Endodermal cell (in vitro differentiated cells): ENCODE results near the gene ODF2. TPM values are rescaled to one million over a fixed set of nuclear protein-coding genes. Genes with fewer than 3 reads are reported as not detected.

Experiments used
- DNase-seq: peaks from one replicate; pipeline ENCODE4 v3.0.0-alpha.2; 2017
- H3K27ac ChIP-seq: 2 replicates; pipeline ENCODE4 v1.5.1; 2013; ENCODE audit warnings: mild to moderate bottlenecking, low read depth, low read length, moderate library complexity
- H3K27me3 ChIP-seq: 2 replicates; pipeline ENCODE4 v1.6.1; 2013; ENCODE audit warnings: mild to moderate bottlenecking, low read length, moderate library complexity; ENCODE audit not compliant: insufficient read depth, control insufficient read depth, poor library complexity, severe bottlenecking
- H3K36me3 ChIP-seq: 2 replicates; pipeline ENCODE4 v1.7.0; 2013; ENCODE audit warnings: mild to moderate bottlenecking, low read length, moderate library complexity; ENCODE audit not compliant: control insufficient read depth, insufficient read depth
- H3K4me1 ChIP-seq: one replicate; pipeline ENCODE4 v1.7.0; 2013; ENCODE audit warnings: low read length; ENCODE audit not compliant: control insufficient read depth, insufficient read depth
- H3K4me3 ChIP-seq: 2 replicates; pipeline ENCODE4 v1.5.1; 2013; ENCODE audit warnings: mild to moderate bottlenecking, low read length, moderate library complexity
- H3K9ac ChIP-seq: 2 replicates; pipeline ENCODE4 v1.6.1; 2013; ENCODE audit warnings: mild to moderate bottlenecking, low read length, moderate library complexity; ENCODE audit not compliant: poor library complexity, severe bottlenecking; ENCODE audit errors: extremely low read depth
- H3K9me3 ChIP-seq: 2 replicates; pipeline ENCODE4 v1.6.1; 2013; ENCODE audit warnings: mild to moderate bottlenecking, low read length, moderate library complexity; ENCODE audit not compliant: control insufficient read depth
- H3K27ac Mint-ChIP-seq: 2 replicates; pipeline ENCODE4 v1.8.0; 2020; ENCODE audit warnings: mixed read lengths
- H3K27me3 Mint-ChIP-seq: 2 replicates; pipeline ENCODE4 v1.8.0; 2021; ENCODE audit warnings: mild to moderate bottlenecking, mixed read lengths; ENCODE audit not compliant: insufficient read depth
- H3K36me3 Mint-ChIP-seq: 2 replicates; pipeline ENCODE4 v1.8.0; 2020; ENCODE audit warnings: low read depth, mixed read lengths
- H3K4me1 Mint-ChIP-seq: 2 replicates; pipeline ENCODE4 v1.8.0; 2020; ENCODE audit warnings: mixed read lengths
- H3K4me3 Mint-ChIP-seq: 2 replicates; pipeline ENCODE4 v1.8.0; 2020; ENCODE audit warnings: mild to moderate bottlenecking, moderate library complexity, mixed read lengths
- H3K9me3 Mint-ChIP-seq: 2 replicates; pipeline ENCODE4 v1.8.0; 2020; ENCODE audit warnings: mild to moderate bottlenecking, mixed read lengths
- CTCF ChIP-seq: fragments of 200-600 bp; sonication (generic); conservative IDR thresholded peaks from 2 replicates; pipeline ENCODE4 v1.5.0; 2021; ENCODE audit warnings: antibody characterized with exemption, mild to moderate bottlenecking
- WGBS, 2 experiments: methylation state at CpG; one replicate each; pipeline versions ENCODE4 v1.1.5 to v1.1.7; 2013; ENCODE audit warnings: missing lambda C conversion rate in 2 of 2, mixed read lengths in 1 of 2; ENCODE audit not compliant: insufficient coverage in 1 of 2, insufficient read length in 1 of 2; 5-methylcytosine and 5-hydroxymethylcytosine counted together
- long read RNA-seq, 4 experiments: library from polyadenylated mRNA in 2 of 4; library from RNA in 1 of 4; library from capped mRNA in 1 of 4; stranded (forward) in 3 of 4; unstranded in 1 of 4; transcript quantifications; one replicate each; pipeline ENCODE4 v2.0.0, GENCODE V29; 2020 to 2021; ENCODE audit warnings: inconsistent platforms in 1 of 4
- polyA plus RNA-seq, 2 experiments: library from polyadenylated mRNA; stranded (reverse); fragments of 50-300 nt; gene quantifications; one replicate each; pipeline ENCODE4 v1.2.3, GENCODE V29; 2013
- total RNA-seq, 2 donors: library from RNA; stranded (reverse); fragmentation: NEBNext Ultra II Directional in 1 of 2; extraction: Animal tissue kit (Norgen Biotek cat#: 25700) in 1 of 2; gene quantifications; 2 replicates in 1 of 2; 3 replicates in 1 of 2; pipeline ENCODE4 v1.2.1, GENCODE V29; 2021

Gene ODF2
- 10 to 100 TPM; 34.5 to 48.7 TPM for total RNA-seq
- polyA plus RNA-seq (2013, experiment 1 of 2), result 60.4 TPM
- polyA plus RNA-seq (2013, experiment 2 of 2), result 57.4 TPM
- long read RNA-seq, experiment 1, partial matches to known transcripts, result 8 of 17 reads
- long read RNA-seq, experiment 1, other reads (novel, unspliced or antisense), result 4 of 17 reads
- long read RNA-seq, experiment 2, transcript ODF2-201 (21 exons, 3,899 nt), result major isoform, 9 of 52 reads
- long read RNA-seq, experiment 2, partial matches to known transcripts, result 9 of 52 reads
- long read RNA-seq, experiment 2, other reads (novel, unspliced or antisense), result 32 of 52 reads
- long read RNA-seq, experiment 3, transcript ODF2-201 (21 exons, 3,899 nt), result major isoform, 56 of 184 reads
- long read RNA-seq, experiment 3, partial matches to known transcripts, result 31 of 184 reads
- long read RNA-seq, experiment 3, other reads (novel, unspliced or antisense), result 94 of 184 reads
- long read RNA-seq, experiment 4, partial matches to known transcripts, result 9 of 12 reads
- long read RNA-seq, experiment 4, other reads (novel, unspliced or antisense), result 3 of 12 reads

GRCh38 chr9:128455849-128456612 lies at the start of gene ODF2:
TSS of gene ODF2 (plus strand) at chr9:128456006. CDS start at chr9:128456092, 86 bp downstream.
- H3K9me3 Mint-ChIP-seq, result no peaks in the 10 kb centered on the region
- peaks cover 24% of the 10 kb centered on the region for H3K36me3 Mint-ChIP-seq
- H3K27me3 Mint-ChIP-seq, result peaks cover 65% of the 10 kb centered on the region
- Histone ChIP-seq H3K4me1 (no peaks in the 10 kb centered on the region), H3K27ac (peak within 1 kb of the TSS; percentile 84), H3K27me3 (peaks cover 19% of the 10 kb centered on the region), H3K9me3 (no peaks in the 10 kb centered on the region), H3K4me3 (peak within 1 kb of the TSS; percentile 86), H3K36me3 (peaks cover 18% of the 10 kb centered on the region), H3K9ac (peak within 1 kb of the TSS; percentile 47)
- WGBS, 2 experiments, result 0% methylated on average over 24 to 82 of the region's 82 CpGs
- peak within 1 kb of the TSS; percentile 78 for H3K4me3 Mint-ChIP-seq
- peak; percentile 99 for DNase-seq
- H3K4me1 Mint-ChIP-seq, result peaks cover 9% of the 10 kb centered on the region
- H3K27ac Mint-ChIP-seq, result peak within 1 kb of the TSS; percentile 92
- no peak for TF ChIP-seq CTCF

GRCh38 chr9:128406848-128407391 lies 48.9 kb upstream of the ODF2 start:
- Mint-ChIP-seq H3K27ac (no peak overlapping the region), H3K4me1 (peaks cover 10% of the 10 kb centered on the region), H3K4me3 (no peak overlapping the region), H3K27me3 (peaks cover 95% of the 10 kb centered on the region), H3K9me3 (no peaks in the 10 kb centered on the region), H3K36me3 (no peaks in the 10 kb centered on the region)
- no peaks in the 10 kb centered on the region for H3K4me1 ChIP-seq
- peak overlapping the region; percentile 3 for H3K27ac ChIP-seq
- peaks cover 45% of the 10 kb centered on the region for H3K27me3 ChIP-seq
- no peak overlapping the region for H3K4me3 ChIP-seq
- no peaks in the 10 kb centered on the region for H3K36me3 ChIP-seq
- no peaks in the 10 kb centered on the region for H3K9me3 ChIP-seq
- no peak for DNase-seq
- no peak for TF ChIP-seq CTCF
- H3K9ac ChIP-seq, result no peak overlapping the region
- WGBS, 2 experiments, result 79 to 87% methylated on average over 9 of the region's 9 CpGs

GRCh38 chr9:128408963-128409431 lies 46.8 kb upstream of the ODF2 start:
- H3K27me3 Mint-ChIP-seq, result peaks cover 87% of the 10 kb centered on the region
- 36 to 38% methylated on average over 8 to 23 of the region's 26 CpGs for WGBS, 2 experiments
- no peak for TF ChIP-seq CTCF
- H3K4me3 ChIP-seq, result no peak overlapping the region
- peaks cover 10% of the 10 kb centered on the region for H3K4me1 Mint-ChIP-seq
- H3K36me3 Mint-ChIP-seq, result no peaks in the 10 kb centered on the region
- H3K27ac Mint-ChIP-seq, result no peak overlapping the region
- H3K27me3 ChIP-seq, result peaks cover 38% of the 10 kb centered on the region
- H3K36me3 ChIP-seq, result no peaks in the 10 kb centered on the region
- no peaks in the 10 kb centered on the region for H3K9me3 ChIP-seq
- no peaks in the 10 kb centered on the region for H3K4me1 ChIP-seq
- H3K9me3 Mint-ChIP-seq, result peaks cover 2% of the 10 kb centered on the region
- no peak overlapping the region for H3K9ac ChIP-seq
- H3K4me3 Mint-ChIP-seq, result no peak overlapping the region
- peak overlapping the region; percentile 98 for H3K27ac ChIP-seq
- DNase-seq, result no peak
